Thyroid gland (tissue), 4 donors: Measurements from ENCODE around the gene DUSP18.
A peak's percentile ranks its signal among the peaks of the same experiment; 100 is the strongest.

Experiments used
- POLR2A ChIP-seq, 2 donors: fragments of 450-650 bp; IDR thresholded peaks; one replicate each; pipeline ENCODE4 v1.6.1; 2017; ENCODE audit warnings: antibody characterized with exemption in 2 of 2, mild to moderate bottlenecking in 2 of 2, moderate library complexity in 1 of 2
- TF ChIP-seq, protein P1 (sequence below), 6 experiments: fragments of 200-600 bp in 3 of 6; fragments of 450-650 bp in 3 of 6; sonication (generic) in 3 of 6; IDR thresholded peaks; one replicate each; pipeline ENCODE4 v1.5.1; 2016 to 2019; ENCODE audit warnings: antibody characterized with exemption in 6 of 6, mild to moderate bottlenecking in 2 of 6, inconsistent platforms in 1 of 6, moderate library complexity in 1 of 6

DNA sequence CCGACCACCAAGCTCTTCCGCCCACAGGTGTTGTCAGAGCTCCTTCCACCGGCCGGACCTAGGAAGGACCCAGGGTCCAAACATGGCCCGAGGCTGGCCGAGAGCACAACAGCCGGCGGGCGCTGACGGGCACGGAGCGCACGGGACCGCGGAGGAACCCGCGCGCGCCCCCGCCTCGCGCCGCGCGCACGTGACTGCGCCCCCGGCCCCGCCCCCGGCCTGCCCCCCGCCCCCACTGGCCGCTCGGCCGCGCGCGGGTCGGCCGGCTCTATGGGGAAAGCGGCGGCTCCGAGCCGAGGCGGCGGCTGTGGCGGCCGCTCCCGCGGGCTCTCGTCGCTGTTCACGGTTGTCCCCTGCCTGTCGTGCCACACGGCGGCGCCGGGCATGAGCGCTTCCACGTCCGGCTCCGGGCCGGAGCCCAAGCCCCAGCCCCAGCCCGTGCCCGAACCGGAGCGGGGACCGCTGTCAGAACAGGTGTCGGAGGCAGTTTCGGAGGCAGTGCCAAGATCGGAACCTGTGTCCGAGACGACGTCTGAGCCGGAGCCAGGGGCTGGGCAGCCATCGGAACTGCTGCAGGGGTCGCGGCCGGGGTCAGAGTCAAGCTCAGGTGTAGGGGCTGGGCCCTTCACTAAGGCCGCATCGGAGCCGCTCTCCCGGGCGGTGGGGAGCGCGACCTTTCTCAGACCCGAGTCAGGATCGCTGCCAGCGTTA is 27.1 kb upstream of the DUSP18 start, which contains the start of gene OSBP2:
- TF ChIP-seq, protein P1, sequence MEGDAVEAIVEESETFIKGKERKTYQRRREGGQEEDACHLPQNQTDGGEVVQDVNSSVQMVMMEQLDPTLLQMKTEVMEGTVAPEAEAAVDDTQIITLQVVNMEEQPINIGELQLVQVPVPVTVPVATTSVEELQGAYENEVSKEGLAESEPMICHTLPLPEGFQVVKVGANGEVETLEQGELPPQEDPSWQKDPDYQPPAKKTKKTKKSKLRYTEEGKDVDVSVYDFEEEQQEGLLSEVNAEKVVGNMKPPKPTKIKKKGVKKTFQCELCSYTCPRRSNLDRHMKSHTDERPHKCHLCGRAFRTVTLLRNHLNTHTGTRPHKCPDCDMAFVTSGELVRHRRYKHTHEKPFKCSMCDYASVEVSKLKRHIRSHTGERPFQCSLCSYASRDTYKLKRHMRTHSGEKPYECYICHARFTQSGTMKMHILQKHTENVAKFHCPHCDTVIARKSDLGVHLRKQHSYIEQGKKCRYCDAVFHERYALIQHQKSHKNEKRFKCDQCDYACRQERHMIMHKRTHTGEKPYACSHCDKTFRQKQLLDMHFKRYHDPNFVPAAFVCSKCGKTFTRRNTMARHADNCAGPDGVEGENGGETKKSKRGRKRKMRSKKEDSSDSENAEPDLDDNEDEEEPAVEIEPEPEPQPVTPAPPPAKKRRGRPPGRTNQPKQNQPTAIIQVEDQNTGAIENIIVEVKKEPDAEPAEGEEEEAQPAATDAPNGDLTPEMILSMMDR (IDR thresholded peaks at IDR 0.05) = no peak
- peak in 1 of 2 donors; percentile 38 for TF ChIP-seq POLR2A (IDR thresholded peaks at IDR 0.05)
